ENCODE results near the gene HEBP2.

DNA sequence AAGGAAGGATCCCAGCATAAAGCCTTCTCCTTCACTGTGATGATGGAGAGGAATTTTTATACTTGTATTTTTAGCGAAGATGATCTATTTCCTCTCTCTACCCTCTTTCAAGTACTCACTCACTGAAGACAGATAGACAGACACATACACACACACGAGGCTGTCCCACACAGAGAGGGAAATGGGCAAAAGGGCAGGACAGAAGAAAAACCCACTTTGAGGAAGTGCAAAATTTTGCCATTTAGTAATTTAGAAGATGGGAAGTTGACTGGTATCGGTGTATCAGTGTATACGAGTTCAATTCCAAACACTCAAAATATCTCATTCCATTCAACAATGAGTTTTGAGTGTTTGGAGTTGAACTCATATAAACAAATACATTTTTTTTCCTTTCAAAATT lies 30.9 kb downstream of the HEBP2 start:
- no peak for TF ChIP-seq ATF3 (IDR thresholded peaks at IDR 0.05)
- TF ChIP-seq TCF7L2 (IDR thresholded peaks at IDR 0.05; ENCODE audit: borderline replicate concordance, extremely low read depth, insufficient read depth, insufficient read length), result no peak
- no peak for TF ChIP-seq EZH2phosphoT487 (IDR thresholded peaks at IDR 0.05; ENCODE audit: borderline replicate concordance)
- TF ChIP-seq CTCF (IDR thresholded peaks at IDR 0.05 in 2 of 3, conservative IDR thresholded peaks at IDR 0.05 in 1 of 3; ENCODE audit: borderline replicate concordance in 1 of 3, insufficient read depth in 1 of 3, low read depth in 2 of 3, low read length in 2 of 3), result no peak
- no peak for TF ChIP-seq EZH2 (IDR thresholded peaks at IDR 0.05)
- TF ChIP-seq POLR2A (IDR thresholded peaks at IDR 0.05; ENCODE audit: borderline replicate concordance, extremely low read depth, insufficient read depth, insufficient read length), result no peak
- TF ChIP-seq CEBPB (IDR thresholded peaks at IDR 0.05; ENCODE audit: low read depth), result no peak
- TF ChIP-seq, protein P1, sequence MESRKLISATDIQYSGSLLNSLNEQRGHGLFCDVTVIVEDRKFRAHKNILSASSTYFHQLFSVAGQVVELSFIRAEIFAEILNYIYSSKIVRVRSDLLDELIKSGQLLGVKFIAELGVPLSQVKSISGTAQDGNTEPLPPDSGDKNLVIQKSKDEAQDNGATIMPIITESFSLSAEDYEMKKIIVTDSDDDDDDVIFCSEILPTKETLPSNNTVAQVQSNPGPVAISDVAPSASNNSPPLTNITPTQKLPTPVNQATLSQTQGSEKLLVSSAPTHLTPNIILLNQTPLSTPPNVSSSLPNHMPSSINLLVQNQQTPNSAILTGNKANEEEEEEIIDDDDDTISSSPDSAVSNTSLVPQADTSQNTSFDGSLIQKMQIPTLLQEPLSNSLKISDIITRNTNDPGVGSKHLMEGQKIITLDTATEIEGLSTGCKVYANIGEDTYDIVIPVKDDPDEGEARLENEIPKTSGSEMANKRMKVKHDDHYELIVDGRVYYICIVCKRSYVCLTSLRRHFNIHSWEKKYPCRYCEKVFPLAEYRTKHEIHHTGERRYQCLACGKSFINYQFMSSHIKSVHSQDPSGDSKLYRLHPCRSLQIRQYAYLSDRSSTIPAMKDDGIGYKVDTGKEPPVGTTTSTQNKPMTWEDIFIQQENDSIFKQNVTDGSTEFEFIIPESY (IDR thresholded peaks at IDR 0.05; ENCODE audit: extremely low read depth, insufficient replicate concordance, low read length), result no peak
- no peak for TF ChIP-seq JUND (IDR thresholded peaks at IDR 0.05)
- TF ChIP-seq REST (IDR thresholded peaks at IDR 0.05; ENCODE audit: low read depth), result no peak
- TF ChIP-seq MAX (IDR thresholded peaks at IDR 0.05), result no peak
- no peak for TF ChIP-seq POLR2AphosphoS5 (IDR thresholded peaks at IDR 0.05; ENCODE audit: low read depth, low read length)
- no peak for TF ChIP-seq YY1 (IDR thresholded peaks at IDR 0.05; ENCODE audit: extremely low read depth, insufficient replicate concordance, low read depth, low read length)
- TF ChIP-seq ZNF274 (IDR thresholded peaks at IDR 0.05; ENCODE audit: low read depth, low read length), result no peak
